ENCODE results near the gene ILF2.
"Not testable (repeated sequence)": the region's sequence is repeated elsewhere in the genome, so short reads cannot be mapped to it uniquely, and the experiment has no call there.

Gene ILF2

DNA sequence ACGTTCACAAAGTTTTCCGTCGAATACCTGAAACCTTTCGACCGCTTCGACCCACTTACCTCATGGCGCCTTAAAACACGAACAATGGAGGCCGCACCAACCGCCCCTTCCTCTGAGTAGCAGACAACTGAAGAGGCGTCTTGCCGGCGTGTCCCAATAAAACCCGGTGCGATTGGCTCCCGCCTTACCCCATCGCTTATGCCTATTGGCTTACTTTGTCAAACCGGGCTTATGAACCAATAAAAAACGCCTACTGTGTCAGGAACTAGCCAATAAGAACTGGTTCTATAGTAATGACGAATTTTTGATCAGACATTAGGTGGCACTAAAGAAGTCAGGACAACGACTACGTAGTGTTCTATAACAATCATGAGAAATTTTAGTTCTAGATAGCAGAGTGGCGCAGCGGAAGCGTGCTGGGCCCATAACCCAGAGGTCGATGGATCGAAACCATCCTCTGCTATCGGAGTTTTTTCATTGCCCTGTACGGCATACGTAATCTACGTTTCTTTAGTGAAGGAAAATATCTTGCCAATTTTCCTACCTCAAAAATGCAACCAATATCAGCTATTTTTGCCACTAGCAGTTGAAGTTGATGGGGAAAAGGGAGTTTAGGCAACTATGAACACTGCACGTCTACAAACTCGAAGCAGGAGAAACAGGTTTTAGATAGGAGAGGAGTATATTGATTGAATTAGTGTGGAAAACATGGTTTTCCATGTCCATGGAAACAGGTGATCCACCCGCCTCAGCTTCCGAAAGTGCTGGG, at the start of gene ILF2:
TSS of gene ILF2 (minus strand) at position 135 of the 769 bp plus-strand sequence. CDS start at position 64, 71 bp downstream.
- peak; percentile 100 for DNase-seq

DNA sequence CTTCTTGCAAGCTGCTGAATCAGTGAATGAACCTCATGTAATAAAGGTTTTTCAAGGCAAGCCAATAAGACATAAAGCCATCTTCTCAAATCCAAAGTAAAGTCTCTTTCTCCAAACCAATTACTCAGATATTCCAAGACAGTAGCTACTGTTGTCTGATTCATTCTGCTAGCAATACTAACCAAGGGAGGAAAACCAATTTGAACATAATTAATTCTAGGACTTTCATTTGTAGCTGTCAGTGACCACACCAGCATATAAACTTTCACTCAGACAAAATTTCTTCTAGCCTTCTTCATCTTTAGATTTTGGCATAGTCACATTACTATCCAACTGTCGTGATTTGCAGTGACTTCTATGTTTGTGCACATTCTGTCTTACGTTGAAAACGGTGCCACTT, 46.5 kb upstream of the ILF2 start:
- DNase-seq, result no peak

DNA sequence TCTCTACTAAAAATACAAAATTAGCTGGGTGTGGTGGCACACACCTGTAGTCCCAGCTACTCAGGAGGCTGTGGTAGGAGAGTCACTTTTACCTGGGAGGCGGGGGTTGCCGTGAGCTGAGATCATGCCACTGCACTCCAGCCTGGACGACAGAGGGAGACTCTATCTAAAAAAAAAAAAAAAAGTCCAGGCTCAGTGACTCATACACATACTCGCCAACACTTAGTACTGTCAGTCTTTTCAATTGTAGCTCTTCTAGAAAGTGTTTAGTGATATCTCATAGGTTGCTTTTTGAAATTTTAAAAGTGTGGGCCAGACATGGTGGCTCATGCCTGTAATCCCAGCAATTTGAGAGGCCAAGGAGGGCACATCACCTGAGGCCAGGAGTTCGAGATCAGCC, 45.4 kb upstream of the ILF2 start:
- not testable (repeated sequence) for DNase-seq

DNA sequence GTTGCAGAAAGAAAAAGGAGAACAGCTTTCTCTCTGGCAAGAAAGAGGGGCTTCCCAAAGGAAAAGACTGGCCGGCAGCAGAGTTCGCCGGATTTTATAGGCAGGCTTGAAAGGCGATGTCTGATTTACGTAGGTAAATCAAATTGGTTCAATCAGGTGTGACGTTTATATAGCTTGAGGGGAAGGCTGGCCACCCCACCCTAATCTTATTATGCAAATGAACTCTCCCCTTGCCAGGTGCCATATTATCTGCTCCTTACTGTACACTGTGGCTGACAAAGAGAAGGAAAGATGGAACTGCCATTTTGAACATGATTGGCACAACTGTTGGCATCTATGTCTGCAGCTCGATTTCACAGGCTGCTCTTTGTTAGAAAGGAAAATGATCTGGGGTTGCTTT, 40.2 kb upstream of the ILF2 start:
- DNase-seq, result no peak

DNA sequence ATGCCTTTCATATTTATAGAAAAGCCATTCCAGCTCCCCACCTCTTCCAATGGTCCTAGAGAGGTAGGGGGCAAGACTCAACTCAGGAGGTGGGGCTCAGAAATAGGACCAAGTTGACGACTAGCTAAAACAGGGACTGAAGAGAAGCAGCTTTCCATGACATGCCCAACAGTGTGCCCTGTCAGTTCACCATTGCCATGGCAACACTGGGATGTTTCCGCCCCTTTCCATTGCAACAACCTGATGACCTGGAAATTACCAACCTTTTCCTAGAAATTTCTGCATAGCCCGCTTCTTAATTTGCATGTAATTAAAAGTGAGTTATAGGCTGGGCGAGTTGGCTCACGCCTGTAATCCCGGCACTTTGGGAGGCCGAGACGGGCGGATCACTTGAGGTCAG, 34.7 kb upstream of the ILF2 start:
- DNase-seq, result no peak

DNA sequence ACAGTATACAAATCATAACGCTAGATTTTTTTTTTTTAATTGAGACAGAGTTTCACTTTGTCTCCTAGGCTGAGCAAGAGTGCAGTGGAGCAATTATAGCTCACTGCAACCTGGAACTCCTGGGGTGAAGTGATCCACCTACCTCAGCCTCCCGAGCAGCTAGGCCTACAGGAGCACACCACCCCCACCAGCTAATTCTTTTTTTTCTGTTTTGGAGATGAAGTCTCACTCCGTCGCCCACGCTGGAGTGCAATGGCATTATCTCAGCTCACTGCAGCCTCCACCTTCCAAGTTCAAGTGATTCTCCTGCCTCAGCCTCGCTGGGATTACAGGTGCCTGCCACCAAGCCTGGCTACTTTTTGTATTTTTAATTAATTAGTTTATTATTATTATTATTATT, 29.0 kb upstream of the ILF2 start:
- no peak for DNase-seq

DNA sequence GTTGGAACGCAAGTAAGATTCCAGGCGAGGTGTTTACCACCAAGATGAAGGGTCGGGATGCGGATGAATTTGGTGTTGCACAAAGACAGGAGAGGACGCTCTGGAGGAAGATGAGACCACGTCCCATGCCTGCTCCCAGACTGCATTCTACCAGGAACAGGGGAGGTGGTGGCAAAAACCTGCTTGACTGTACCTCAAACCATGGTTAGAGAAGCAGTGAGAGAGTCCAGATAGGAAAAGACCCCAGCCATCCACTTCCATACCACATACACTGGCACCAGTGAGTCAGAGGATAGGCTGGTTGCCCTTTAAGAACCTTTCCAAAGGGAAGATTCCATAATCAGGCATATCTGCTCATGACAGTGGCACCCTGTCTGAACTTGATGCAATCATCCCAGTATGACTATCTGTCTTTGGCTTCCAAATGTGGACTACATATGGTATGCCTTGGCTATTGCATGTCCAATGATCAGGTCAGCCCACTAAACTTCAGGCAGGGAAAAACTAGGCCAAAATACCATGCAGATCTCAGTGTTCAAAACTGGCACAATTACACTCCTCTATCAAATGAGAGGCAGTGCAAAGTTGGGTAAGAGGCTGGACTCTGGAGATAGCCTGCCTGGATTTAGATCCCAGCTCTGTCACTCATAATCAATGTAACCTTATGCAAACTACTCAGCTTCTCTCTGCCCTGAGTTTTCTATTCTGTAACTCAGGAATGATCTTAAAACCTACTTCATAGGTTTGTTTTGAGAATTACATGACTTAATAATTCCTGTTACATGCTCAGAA, 28.3 kb upstream of the ILF2 start:
- peak; percentile 52 for DNase-seq

DNA sequence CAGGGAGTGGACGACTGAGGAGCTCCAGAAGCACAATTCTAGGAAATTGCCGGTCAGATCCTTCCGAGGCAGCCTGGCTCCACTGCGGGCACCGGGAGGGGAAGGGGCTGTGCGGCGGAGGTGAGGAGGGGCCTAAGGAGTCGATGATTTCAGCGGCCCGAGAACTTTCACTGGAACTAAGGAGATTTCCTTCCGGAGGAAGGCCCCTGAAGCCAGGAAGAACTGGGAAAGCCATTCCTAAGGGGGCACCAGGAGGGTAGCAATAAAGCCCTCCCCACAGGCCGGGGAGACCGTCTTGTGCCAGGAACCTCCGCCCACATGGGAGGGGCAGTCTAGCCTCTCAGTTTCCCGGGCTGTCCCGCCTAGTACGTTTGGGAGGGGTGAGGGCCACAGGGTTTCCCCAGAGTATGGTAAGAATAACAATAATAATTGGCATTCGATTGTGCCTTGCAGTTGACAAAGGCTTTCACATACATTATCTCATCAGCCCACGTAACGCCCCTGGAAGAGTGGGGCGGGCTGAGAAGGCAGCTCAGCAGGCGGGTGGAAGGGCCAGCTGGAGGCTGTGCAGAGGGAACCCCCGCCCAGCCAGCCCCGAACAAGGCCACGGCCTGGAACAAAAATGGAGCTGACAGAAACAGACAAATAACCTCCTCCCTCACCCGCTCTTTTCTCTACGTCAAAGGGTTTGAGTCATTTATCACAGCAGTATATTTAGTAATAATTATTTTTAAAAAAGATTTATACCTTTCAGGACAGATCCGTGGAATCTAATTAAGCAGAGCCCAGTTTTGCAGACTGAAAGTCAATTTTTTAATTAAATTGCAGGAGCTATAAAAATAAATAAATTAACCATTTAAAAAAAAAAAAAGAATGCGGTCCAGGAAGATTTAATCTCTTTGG, 27.5 kb upstream of the ILF2 start:
- peak; percentile 21 for DNase-seq

DNA sequence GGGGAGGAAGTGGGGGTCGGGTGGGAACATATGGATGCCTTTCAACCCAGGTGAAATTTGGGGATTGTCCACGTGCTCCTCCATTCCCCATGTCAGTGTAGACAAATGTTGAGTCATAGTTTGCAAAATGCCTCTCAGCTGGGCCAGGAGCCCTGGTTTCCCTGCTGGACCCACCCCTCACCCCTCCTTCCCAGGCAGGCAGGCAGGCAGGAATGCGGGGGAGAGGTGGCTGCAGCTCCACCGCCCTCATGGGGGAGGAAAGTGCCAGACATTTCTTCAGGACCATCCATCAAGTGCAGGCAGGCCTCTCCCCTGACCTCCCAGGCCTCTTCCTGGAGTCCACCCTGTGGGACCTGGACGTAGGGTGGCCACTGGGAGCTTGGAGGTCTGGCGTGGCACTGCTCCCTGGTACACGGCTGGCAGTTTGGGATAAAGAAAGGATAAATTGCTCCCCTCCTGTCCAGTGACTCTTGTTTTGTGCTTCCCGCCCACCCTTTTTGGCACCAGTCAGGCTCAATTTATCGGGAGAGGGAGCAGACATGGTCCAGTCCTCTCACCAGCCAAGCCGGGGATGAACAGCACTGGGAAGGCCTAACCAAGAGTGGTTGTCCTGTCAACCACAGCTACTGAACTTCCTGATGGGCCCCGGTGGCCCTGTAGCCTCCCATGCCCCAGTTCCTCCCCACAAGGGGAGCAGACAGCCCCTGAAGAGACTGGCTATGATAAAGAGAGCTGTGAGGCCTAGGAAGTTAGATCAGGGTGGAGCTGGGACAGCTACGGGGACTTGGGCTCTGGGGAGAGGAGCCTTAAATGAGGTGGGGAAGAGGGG, 26.6 kb upstream of the ILF2 start:
- DNase-seq, result peak; percentile 36

DNA sequence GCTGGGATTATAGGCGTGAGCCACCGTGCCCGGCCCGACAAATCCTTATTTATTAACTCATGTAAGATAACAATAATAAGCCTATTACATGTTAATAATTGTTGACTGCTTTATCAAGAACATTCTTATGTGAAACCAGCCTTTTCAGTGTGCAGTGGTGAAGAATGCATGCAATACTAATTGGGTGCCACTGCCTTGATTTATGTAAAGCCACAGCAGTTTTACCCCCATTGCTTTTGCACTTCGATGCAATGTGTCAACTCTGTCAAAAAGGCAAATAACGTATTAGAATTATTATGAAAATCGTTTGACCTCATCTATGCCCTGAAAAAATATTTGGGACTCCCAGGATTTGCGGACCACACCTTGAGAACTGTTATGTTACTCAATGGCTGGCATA, 25.9 kb upstream of the ILF2 start:
- no peak for DNase-seq

DNA sequence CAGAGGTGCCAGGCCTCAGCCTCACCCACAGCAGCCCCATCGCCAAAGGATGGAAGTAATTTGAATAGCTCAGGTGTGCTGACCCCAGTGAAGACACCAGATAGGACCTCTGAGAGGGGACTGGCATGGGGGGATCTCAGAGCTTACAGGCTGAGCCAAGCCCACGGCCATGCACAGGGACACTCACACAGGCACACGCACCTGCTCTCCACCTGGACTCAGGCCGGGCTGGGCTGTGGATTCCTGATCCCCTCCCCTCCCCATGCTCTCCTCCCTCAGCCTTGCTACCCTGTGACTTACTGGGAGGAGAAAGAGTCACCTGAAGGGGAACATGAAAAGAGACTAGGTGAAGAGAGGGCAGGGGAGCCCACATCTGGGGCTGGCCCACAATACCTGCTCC, 22.7 kb upstream of the ILF2 start:
- DNase-seq, result no peak

DNA sequence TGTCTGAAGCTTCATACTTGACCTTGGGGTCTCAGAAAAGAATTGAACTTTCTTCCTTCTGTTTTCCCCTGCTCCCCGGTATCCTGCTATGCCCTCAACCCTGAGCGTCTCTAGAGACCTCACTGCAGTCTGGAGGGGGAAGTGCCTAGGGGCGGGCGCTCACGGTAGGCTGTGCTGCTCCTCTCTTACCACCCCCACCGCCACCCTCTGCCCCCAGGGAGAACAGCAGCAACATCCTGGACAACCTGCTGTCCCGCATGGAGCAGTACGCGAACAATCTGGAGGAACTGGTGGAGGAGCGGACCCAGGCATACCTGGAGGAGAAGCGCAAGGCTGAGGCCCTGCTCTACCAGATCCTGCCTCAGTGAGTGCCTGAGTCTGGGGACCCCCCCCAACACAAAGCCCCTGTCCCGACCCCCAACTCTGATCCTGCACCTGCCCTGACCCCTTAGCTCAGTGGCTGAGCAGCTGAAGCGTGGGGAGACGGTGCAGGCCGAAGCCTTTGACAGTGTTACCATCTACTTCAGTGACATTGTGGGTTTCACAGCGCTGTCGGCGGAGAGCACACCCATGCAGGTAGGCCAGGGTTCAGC, 18.0 kb upstream of the ILF2 start:
- no peak for DNase-seq

DNA sequence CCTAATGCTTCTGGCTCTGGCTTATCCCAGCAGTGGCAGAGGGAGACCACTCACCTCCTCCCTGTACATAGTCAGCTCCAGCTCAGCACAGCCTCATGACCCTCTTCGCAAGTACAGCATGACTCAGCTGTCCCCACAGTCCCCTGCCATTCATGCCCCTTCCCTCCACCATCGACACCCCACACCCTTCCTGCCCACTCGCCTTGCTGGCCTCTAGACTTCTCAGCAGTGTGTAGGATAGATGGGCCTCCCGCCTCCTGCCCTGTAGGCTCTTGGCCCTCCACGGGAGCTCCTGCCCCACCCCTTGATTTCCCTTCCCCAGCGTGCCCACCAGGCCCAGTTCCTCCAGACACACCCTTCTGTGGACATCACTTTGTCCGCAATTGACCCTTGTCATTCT, 17.5 kb upstream of the ILF2 start:
- no peak for DNase-seq

DNA sequence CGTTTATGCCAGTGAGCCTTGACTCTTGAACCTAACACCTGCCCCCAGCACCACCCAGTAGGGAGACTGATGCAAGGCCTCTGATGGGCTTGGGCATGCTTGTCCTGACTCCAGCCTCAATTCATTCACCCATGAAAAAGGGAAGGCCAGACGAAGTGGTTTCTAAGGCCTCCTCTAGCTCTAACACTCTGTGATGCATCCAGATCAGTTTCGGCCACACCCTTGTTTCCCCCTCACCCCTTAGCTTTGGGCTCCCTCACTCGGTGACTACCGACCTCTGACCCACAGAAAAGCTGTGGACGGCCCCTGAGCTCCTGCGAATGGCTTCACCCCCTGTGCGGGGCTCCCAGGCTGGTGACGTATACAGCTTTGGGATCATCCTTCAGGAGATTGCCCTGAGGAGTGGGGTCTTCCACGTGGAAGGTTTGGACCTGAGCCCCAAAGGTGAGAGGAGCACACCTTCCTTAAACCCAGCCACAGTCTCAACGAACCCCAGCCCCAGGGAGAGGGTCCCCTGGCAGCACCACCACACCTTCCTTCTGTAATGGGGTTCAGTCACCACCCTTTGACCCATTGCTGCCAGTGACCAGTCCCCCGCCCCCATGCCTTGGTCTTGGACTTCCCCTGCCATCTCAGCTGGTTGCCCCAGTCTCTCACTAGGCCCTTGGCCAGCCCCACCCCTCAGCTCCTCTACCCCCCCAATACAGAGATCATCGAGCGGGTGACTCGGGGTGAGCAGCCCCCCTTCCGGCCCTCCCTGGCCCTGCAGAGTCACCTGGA, 16.7 kb upstream of the ILF2 start:
- DNase-seq, result no peak

DNA sequence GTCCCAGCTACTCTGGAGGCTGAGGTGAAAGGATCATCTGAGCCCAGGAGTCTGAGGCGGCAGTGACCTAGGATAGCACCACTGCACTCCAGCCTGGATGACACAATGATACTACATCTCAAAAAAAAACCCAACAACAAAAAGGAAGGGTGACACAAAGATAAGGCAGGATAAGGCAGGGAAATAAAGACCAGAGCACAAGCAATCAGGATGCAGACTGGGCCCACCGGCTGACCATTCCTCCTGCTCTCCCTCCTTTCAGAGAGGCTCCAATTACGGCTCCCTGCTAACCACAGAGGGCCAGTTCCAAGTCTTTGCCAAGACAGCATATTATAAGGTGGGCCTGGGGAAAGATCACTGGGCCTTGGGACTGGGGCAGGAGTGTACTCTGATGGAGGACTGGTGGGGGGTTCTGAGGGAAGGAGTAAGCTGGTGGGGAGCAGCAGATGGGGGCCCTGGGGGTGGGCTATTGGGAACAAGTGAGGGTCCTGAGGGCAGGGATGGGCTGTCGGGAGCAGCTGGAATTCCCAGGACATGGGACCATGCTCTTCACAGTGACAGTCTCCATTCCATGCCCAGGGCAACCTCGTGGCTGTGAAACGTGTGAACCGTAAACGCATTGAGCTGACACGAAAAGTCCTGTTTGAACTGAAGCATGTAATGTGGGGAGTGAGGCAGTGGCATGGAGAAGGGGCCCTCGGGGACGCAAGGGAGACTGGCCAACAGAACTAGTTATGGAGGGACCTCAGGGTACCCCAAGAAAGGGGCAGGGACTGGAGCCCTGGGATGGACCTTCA, 14.9 kb upstream of the ILF2 start:
- DNase-seq, result no peak

DNA sequence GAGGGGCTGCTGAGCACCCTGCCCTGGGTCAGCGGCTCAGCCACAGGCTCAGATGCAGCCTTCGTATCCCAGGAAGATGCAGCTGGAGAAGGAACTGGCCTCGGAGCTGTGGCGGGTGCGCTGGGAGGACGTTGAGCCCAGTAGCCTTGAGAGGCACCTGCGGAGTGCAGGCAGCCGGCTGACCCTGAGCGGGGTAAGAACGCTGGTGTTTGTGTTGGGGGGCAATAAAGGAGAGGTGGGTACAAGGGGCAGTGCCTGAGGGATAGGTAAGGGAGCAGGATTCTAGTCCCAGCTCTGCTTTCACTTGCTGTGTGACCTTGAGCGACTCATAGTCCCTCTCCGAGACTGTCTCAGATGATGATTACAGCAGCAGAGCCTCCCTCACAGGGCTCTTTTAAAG, 14.1 kb upstream of the ILF2 start:
- DNase-seq, result no peak

DNA sequence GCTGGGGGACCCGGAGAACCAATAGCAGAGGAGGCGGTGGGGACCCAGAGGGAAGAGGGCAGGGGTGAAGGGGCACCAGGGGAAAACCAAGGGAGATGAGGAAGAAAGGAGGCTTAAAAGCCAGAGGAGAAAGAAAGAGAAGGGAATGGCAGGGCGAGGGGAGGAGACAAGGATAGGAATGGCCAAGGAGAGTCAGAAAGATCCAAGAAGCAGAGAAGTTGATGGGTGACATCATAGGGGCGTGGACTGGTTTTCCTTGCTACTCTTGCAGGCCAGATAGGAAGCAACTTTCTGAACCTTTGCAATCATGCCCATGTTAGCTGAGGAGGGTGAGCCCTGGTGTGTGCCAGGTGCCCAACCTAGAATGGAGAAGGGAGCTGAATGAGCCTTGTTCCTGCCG, 13.1 kb upstream of the ILF2 start:
- no peak for DNase-seq

DNA sequence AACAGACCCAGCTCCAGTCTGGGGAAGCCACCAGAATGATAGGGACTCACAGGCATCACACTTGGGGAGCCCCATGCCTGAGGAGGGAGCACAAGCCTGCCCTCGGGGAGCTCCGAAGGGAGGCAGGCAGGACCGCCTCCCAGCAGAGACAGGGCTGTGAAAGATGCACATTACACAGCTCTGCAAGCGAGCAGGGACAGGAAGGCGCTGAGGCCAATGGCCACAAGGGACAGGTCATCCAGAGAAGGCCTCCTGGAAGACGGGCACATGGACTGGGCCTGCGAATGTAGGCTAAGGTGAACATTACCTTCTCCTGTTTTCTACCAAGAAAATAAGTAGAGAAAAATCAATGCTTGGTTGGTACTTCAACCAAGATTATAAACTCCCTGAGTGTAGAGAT, 11.9 kb upstream of the ILF2 start:
- DNase-seq, result no peak

DNA sequence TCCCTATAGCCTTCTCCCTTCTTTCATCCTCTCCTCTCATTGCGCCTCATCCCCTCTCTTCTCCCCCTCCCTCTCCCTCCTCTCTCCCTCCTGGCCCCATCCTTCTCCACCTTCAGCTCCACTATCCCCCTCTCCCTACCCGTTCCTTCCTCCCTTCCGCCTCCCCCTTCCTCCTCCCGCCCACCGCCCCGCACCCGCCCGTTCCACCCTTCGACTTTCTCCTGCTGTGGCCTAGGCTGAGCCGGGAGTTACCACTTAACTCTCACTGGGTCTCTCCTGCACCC, 9.3 kb upstream of the ILF2 start:
- no peak for DNase-seq

DNA sequence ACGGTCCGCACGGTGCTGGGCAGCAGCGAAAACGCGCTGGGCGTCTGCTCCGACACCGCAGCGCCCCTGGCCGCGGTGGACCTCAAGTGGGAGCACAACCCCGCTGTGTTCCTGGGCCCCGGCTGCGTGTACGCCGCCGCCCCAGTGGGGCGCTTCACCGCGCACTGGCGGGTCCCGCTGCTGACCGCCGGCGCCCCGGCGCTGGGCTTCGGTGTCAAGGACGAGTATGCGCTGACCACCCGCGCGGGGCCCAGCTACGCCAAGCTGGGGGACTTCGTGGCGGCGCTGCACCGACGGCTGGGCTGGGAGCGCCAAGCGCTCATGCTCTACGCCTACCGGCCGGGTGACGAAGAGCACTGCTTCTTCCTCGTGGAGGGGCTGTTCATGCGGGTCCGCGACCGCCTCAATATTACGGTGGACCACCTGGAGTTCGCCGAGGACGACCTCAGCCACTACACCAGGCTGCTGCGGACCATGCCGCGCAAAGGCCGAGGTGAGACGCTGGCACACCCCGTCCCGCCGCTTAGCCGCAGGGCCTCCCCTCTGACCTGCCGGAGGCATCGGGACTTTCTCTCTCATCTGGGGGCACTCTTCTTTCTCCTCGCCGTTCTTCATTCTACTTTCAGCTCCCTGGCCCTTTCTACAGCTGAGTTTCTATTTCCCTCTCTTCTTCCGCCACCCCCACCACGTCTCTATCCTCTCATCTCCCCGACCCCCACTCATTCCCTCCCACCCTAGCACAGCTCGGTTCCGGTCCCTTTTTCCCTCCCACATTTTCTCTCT, 8.7 kb upstream of the ILF2 start:
- no peak for DNase-seq

All from fibroblast of skin of right biceps (primary cell).